ENCODE results near the gene IL1RL1. TPM values are rescaled to one million over a fixed set of nuclear protein-coding genes. Genes with fewer than 3 reads are reported as not detected.

IL1RL1 gene
- total and polyA plus RNA-seq, 2 donors (not counting 1 experiment from before 2014, with no cell fraction given): 0.02 to 0.50 TPM

DNA sequence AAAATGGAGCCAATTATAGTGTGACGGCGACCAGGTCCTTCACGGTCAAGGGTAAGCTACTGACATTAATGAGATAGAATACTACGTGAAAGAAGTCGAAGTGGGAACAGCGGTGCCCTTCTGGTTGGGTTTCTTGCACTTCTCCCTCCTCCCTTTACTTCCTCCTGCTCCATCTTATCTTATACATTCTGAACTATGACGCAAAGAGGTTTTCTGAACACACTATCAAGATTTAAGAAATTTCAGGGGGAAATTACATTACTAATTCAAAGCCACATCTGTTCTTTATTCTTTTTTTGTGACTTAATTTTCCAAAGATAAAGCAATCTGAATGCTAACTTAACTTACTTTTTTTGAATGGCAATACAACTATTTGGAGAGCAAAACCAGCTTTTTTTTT, 29.4 kb downstream of the IL1RL1 start:
- Histone ChIP-seq H3K4me3 (replicated peaks in 1 of 4; ENCODE audit: control extremely low read depth in 1 of 4, insufficient read depth in 1 of 4, low read depth in 3 of 4, low read length in 4 of 4) (no peak overlapping the region), H3K9ac (ENCODE audit: insufficient read depth, low read length) (no peak overlapping the region), H3K27ac (ENCODE audit: insufficient read depth, low read length) (no peak overlapping the region), H2AFZ (ENCODE audit: low read length) (no peak overlapping the region), H3K9me3 (ENCODE audit: control insufficient read depth, insufficient read depth, low read depth, low read length) (no peaks in the 10 kb centered on the region), H3K4me1 (ENCODE audit: control insufficient read depth, extremely low read depth, insufficient read depth, low read length) (peaks cover 3% of the 10 kb centered on the region), H4K20me1 (ENCODE audit: control insufficient read depth, extremely low read depth, insufficient read depth, low read length) (no peaks in the 10 kb centered on the region), H3K27me3 (ENCODE audit: control insufficient read depth, insufficient read depth, low read length) (peaks cover 5% of the 10 kb centered on the region), H3K79me2 (ENCODE audit: control insufficient read depth, insufficient read depth, low read length) (no peaks in the 10 kb centered on the region), H3K36me3 (ENCODE audit: control insufficient read depth, insufficient read depth, low read length) (no peaks in the 10 kb centered on the region), H3K4me2 (ENCODE audit: extremely low read depth, insufficient read depth, low read length) (no peak overlapping the region)
- no peak for DNase-seq (ENCODE audit: low read depth in 2 of 2)
- TF ChIP-seq EZH2 (IDR thresholded peaks at IDR 0.05; ENCODE audit: low read length, missing control alignments): no peak
- TF ChIP-seq, protein P1, sequence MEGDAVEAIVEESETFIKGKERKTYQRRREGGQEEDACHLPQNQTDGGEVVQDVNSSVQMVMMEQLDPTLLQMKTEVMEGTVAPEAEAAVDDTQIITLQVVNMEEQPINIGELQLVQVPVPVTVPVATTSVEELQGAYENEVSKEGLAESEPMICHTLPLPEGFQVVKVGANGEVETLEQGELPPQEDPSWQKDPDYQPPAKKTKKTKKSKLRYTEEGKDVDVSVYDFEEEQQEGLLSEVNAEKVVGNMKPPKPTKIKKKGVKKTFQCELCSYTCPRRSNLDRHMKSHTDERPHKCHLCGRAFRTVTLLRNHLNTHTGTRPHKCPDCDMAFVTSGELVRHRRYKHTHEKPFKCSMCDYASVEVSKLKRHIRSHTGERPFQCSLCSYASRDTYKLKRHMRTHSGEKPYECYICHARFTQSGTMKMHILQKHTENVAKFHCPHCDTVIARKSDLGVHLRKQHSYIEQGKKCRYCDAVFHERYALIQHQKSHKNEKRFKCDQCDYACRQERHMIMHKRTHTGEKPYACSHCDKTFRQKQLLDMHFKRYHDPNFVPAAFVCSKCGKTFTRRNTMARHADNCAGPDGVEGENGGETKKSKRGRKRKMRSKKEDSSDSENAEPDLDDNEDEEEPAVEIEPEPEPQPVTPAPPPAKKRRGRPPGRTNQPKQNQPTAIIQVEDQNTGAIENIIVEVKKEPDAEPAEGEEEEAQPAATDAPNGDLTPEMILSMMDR (conservative IDR thresholded peaks at IDR 0.05 in 1 of 2, IDR thresholded peaks at IDR 0.05 in 1 of 2; ENCODE audit: low read depth in 1 of 2, low read length in 2 of 2): no peak

GRCh38 chr2:102342888-102343287, 31.5 kb downstream of the IL1RL1 start:
- Histone ChIP-seq H2AFZ (ENCODE audit: low read length) (no peak overlapping the region), H3K4me1 (ENCODE audit: control insufficient read depth, extremely low read depth, insufficient read depth, low read length) (no peaks in the 10 kb centered on the region), H3K27ac (ENCODE audit: insufficient read depth, low read length) (no peak overlapping the region), H3K9me3 (ENCODE audit: control insufficient read depth, insufficient read depth, low read depth, low read length) (no peaks in the 10 kb centered on the region), H3K9ac (ENCODE audit: insufficient read depth, low read length) (no peak overlapping the region), H3K27me3 (ENCODE audit: control insufficient read depth, insufficient read depth, low read length) (peaks cover 9% of the 10 kb centered on the region), H3K4me3 (replicated peaks in 1 of 4; ENCODE audit: control extremely low read depth in 1 of 4, insufficient read depth in 1 of 4, low read depth in 3 of 4, low read length in 4 of 4) (no peak overlapping the region), H3K4me2 (ENCODE audit: extremely low read depth, insufficient read depth, low read length) (no peak overlapping the region), H3K36me3 (ENCODE audit: control insufficient read depth, insufficient read depth, low read length) (no peaks in the 10 kb centered on the region), H4K20me1 (ENCODE audit: control insufficient read depth, extremely low read depth, insufficient read depth, low read length) (no peaks in the 10 kb centered on the region), H3K79me2 (ENCODE audit: control insufficient read depth, insufficient read depth, low read length) (no peaks in the 10 kb centered on the region)
- peak in 1 of 2 donors; percentile 40 for DNase-seq (ENCODE audit: low read depth in 2 of 2)
- no peak for TF ChIP-seq EZH2 (IDR thresholded peaks at IDR 0.05; ENCODE audit: low read length, missing control alignments)
- TF ChIP-seq, protein P1 (conservative IDR thresholded peaks at IDR 0.05 in 1 of 2, IDR thresholded peaks at IDR 0.05 in 1 of 2; ENCODE audit: low read depth in 1 of 2, low read length in 2 of 2): peak; percentile 25 to 42

GRCh38 chr2:102344397-102344796, 33.0 kb downstream of the IL1RL1 start:
- H3K27ac ChIP-seq (ENCODE audit: insufficient read depth, low read length): no peak overlapping the region
- no peaks in the 10 kb centered on the region for H3K79me2 ChIP-seq (ENCODE audit: control insufficient read depth, insufficient read depth, low read length)
- no peaks in the 10 kb centered on the region for H3K4me1 ChIP-seq (ENCODE audit: control insufficient read depth, extremely low read depth, insufficient read depth, low read length)
- TF ChIP-seq, protein P1 (conservative IDR thresholded peaks at IDR 0.05 in 1 of 2, IDR thresholded peaks at IDR 0.05 in 1 of 2; ENCODE audit: low read depth in 1 of 2, low read length in 2 of 2): no peak
- TF ChIP-seq EZH2 (IDR thresholded peaks at IDR 0.05; ENCODE audit: low read length, missing control alignments): no peak
- H4K20me1 ChIP-seq (ENCODE audit: control insufficient read depth, extremely low read depth, insufficient read depth, low read length): no peaks in the 10 kb centered on the region
- no peak overlapping the region for H3K9ac ChIP-seq (ENCODE audit: insufficient read depth, low read length)
- no peak overlapping the region for H3K4me2 ChIP-seq (ENCODE audit: extremely low read depth, insufficient read depth, low read length)
- H3K27me3 ChIP-seq (ENCODE audit: control insufficient read depth, insufficient read depth, low read length): peaks cover 9% of the 10 kb centered on the region
- no peaks in the 10 kb centered on the region for H3K9me3 ChIP-seq (ENCODE audit: control insufficient read depth, insufficient read depth, low read depth, low read length)
- no peak overlapping the region for H3K4me3 ChIP-seq (replicated peaks in 1 of 4; ENCODE audit: control extremely low read depth in 1 of 4, insufficient read depth in 1 of 4, low read depth in 3 of 4, low read length in 4 of 4)
- no peaks in the 10 kb centered on the region for H3K36me3 ChIP-seq (ENCODE audit: control insufficient read depth, insufficient read depth, low read length)
- H2AFZ ChIP-seq (ENCODE audit: low read length): no peak overlapping the region
- DNase-seq (ENCODE audit: low read depth in 2 of 2): no peak

Measured in fibroblast of lung (primary cell).